ENCODE measurements around the gene TNIP2. TPM values are rescaled to one million over a fixed set of nuclear protein-coding genes. Genes with fewer than 3 reads are reported as not detected.

TNIP2 gene
- total RNA-seq, 1 experiment from 2014 or later, result 41.0 TPM

GRCh38 chr4:2716236-2716635 lies 39.9 kb downstream of the TNIP2 start:
- intact Hi-C loops (cut with micrococcal nuclease), result loop anchor here (10.0 kb wide), 1 partner anchor 491 kb away; no protein-coding TSS in a partner anchor

More at GRCh38 chr4:2716236-2716635, 39.9 kb downstream of the TNIP2 start:
- Histone ChIP-seq H3K4me3 (replicated peaks in 1 of 2; ENCODE audit: low read depth in 1 of 2, low read length in 2 of 2) (no peak overlapping the region), H3K4me2 (ENCODE audit: low read length) (no peak overlapping the region), H3K9me3 (ENCODE audit: control insufficient read depth in 1 of 2, insufficient read depth in 1 of 2, low read depth in 1 of 2, low read length in 2 of 2) (no peaks in the 10 kb centered on the region), H3K9ac (ENCODE audit: low read length) (no peak overlapping the region), H3K79me2 (ENCODE audit: insufficient read depth, low read length) (peaks cover 12% of the 10 kb centered on the region), H3K9me2 (ENCODE audit: insufficient read depth) (no peaks in the 10 kb centered on the region), H3K27ac (ENCODE audit: low read depth, low read length) (no peak overlapping the region), H3K36me3 (ENCODE audit: control insufficient read depth in 1 of 2, insufficient read depth in 2 of 2, low read length in 2 of 2) (peaks cover 10 to 15% of the 10 kb centered on the region in 2 experiments), H3K4me1 (ENCODE audit: control insufficient read depth in 1 of 2, insufficient read depth in 2 of 2, low read length in 2 of 2) (peaks cover 10 to 13% of the 10 kb centered on the region in 2 experiments; a peak in 3 of 4 replicates), H4K20me1 (ENCODE audit: insufficient read depth) (no peaks in the 10 kb centered on the region), H2AFZ (ENCODE audit: low read depth, low read length, poor library complexity, severe bottlenecking) (no peak overlapping the region), H3K27me3 (ENCODE audit: insufficient read depth, low read length) (no peaks in the 10 kb centered on the region)
- RAD21 ChIA-PET (ENCODE audit: low non-redundant PET in 1 of 2, low total read pairs in 2 of 2, uncharacterized antibody in 2 of 2, unreplicated experiment in 2 of 2), result no interaction called here
- DNase-seq (ENCODE audit: low read depth, low spot score), result no peak
- POLR2A ChIA-PET, result no interaction called here
- BruUV-seq (replicated peaks), result no TSS peak
- ATAC-seq, result no peak
- TF ChIP-seq SP1 (IDR thresholded peaks at IDR 0.05; ENCODE audit: low read depth) (no peak), ELF1 (IDR thresholded peaks at IDR 0.05; ENCODE audit: borderline replicate concordance, low read depth) (no peak), EGR1 (IDR thresholded peaks at IDR 0.05; ENCODE audit: low read depth) (no peak), REST (IDR thresholded peaks at IDR 0.05; ENCODE audit: low read depth) (no peak), ZFX (IDR thresholded peaks at IDR 0.05) (no peak), SRF (IDR thresholded peaks at IDR 0.05; ENCODE audit: low read depth) (no peak), YY1 (IDR thresholded peaks at IDR 0.05; ENCODE audit: extremely low read depth, insufficient replicate concordance, low read depth, low read length) (no peak), SIN3A (IDR thresholded peaks at IDR 0.05; ENCODE audit: low read depth) (no peak), EZH2 (IDR thresholded peaks at IDR 0.05) (no peak), CTCF (IDR thresholded peaks at IDR 0.05 in 2 of 3, conservative IDR thresholded peaks at IDR 0.05 in 1 of 3; ENCODE audit: borderline replicate concordance in 1 of 3, insufficient read depth in 1 of 3, low read depth in 2 of 3, low read length in 2 of 3) (no peak), EZH2phosphoT487 (IDR thresholded peaks at IDR 0.05; ENCODE audit: borderline replicate concordance) (no peak)
- TF ChIP-seq, protein P1, sequence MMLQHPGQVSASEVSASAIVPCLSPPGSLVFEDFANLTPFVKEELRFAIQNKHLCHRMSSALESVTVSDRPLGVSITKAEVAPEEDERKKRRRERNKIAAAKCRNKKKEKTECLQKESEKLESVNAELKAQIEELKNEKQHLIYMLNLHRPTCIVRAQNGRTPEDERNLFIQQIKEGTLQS (IDR thresholded peaks at IDR 0.05), result no peak
- CTCF ChIA-PET, result no interaction called here

Measured in HCT116 (cell line).